ENCODE measurements around the gene SSC5D. TPM values are rescaled to one million over a fixed set of nuclear protein-coding genes. Genes with fewer than 3 reads are reported as not detected.

Gene SSC5D
- total RNA-seq, 1 donor from 2014 or later: 1.1 TPM

GRCh38 chr19:55484593-55485438 lies 3.4 kb upstream of the SSC5D start, which contains the start of gene NAT14:
NAT14 (plus strand) TSS chr19:55485188; CDS start chr19:55485709, 521 bp downstream.
- Mint-ChIP-seq H3K27ac (peak within 1 kb of the TSS; percentile 86), H3K4me3 (ENCODE audit: low read depth) (peak within 1 kb of the TSS; percentile 85), H3K4me1 (ENCODE audit: low read depth) (peaks cover 13% of the 10 kb centered on the region), H3K36me3 (ENCODE audit: insufficient read depth) (peaks cover 1% of the 10 kb centered on the region), H3K27me3 (no peaks in the 10 kb centered on the region), H3K9me3 (ENCODE audit: low read depth) (no peaks in the 10 kb centered on the region)
- no peak for TF ChIP-seq CTCF (IDR thresholded peaks at IDR 0.05; ENCODE audit: unreplicated experiment)
- DNase-seq (ENCODE audit: low spot score, unreplicated experiment): peak; percentile 76

GRCh38 chr19:55485439-55486011 lies 2.7 kb upstream of the SSC5D start:
- Mint-ChIP-seq H3K36me3 (ENCODE audit: insufficient read depth) (peaks cover under 1% of the 10 kb centered on the region), H3K27me3 (no peaks in the 10 kb centered on the region), H3K4me1 (ENCODE audit: low read depth) (peaks cover 13% of the 10 kb centered on the region), H3K27ac (peak overlapping the region; percentile 86), H3K4me3 (ENCODE audit: low read depth) (peak overlapping the region; percentile 85), H3K9me3 (ENCODE audit: low read depth) (no peaks in the 10 kb centered on the region)
- no peak for DNase-seq (ENCODE audit: low spot score, unreplicated experiment)
- no peak for TF ChIP-seq CTCF (IDR thresholded peaks at IDR 0.05; ENCODE audit: unreplicated experiment)

- no peak for TF ChIP-seq CTCF (IDR thresholded peaks at IDR 0.05; ENCODE audit: unreplicated experiment)
- Mint-ChIP-seq H3K9me3 (ENCODE audit: low read depth) (no peaks in the 10 kb centered on the region), H3K27me3 (no peaks in the 10 kb centered on the region), H3K36me3 (ENCODE audit: insufficient read depth) (no peaks in the 10 kb centered on the region), H3K4me3 (ENCODE audit: low read depth) (peak overlapping the region; percentile 85), H3K27ac (peak overlapping the region; percentile 86), H3K4me1 (ENCODE audit: low read depth) (peaks cover 13% of the 10 kb centered on the region)
- DNase-seq (ENCODE audit: low spot score, unreplicated experiment): no peak
These were observed 1.9 kb upstream of the SSC5D start for GRCh38 chr19:55486043-55486970.

GRCh38 chr19:55486971-55487923 lies 989 bp upstream of the SSC5D start:
- Mint-ChIP-seq H3K27ac (peak overlapping the region; percentile 73), H3K36me3 (ENCODE audit: insufficient read depth) (no peaks in the 10 kb centered on the region), H3K9me3 (ENCODE audit: low read depth) (no peaks in the 10 kb centered on the region), H3K27me3 (peaks cover 8% of the 10 kb centered on the region), H3K4me1 (ENCODE audit: low read depth) (peaks cover 13% of the 10 kb centered on the region), H3K4me3 (ENCODE audit: low read depth) (peak overlapping the region; percentile 50)
- no peak for DNase-seq (ENCODE audit: low spot score, unreplicated experiment)
- no peak for TF ChIP-seq CTCF (IDR thresholded peaks at IDR 0.05; ENCODE audit: unreplicated experiment)

Data from progenitor cell of endocrine pancreas (in vitro differentiated cells).